ENCODE data around the gene FAAH2. TPM values are rescaled to one million over a fixed set of nuclear protein-coding genes. Genes with fewer than 3 reads are reported as not detected.

FAAH2 gene
- total RNA-seq (10 to 100 TPM in 4 of 5 donors, 1 to 10 TPM in 1; 7.5 to 14.4 (median 10.4) TPM), total RNA-seq (4.9 to 41.5 (median 12.7) reads per million in 29 experiments)
- total RNA-seq (2013) = 11.6 TPM

GRCh38 chrX:57286507-57287251 lies at the start of gene FAAH2:
Gene FAAH2 (plus strand): TSS chrX:57286706. CDS start chrX:57286826, 120 bp downstream.
- Histone ChIP-seq H3K27ac (ENCODE audit: low read length) (peak within 1 kb of the TSS; percentile 85), H3K27me3 (replicated peaks in 1 of 2; ENCODE audit: control insufficient read depth in 2 of 2, extremely low read depth in 1 of 2, insufficient read depth in 2 of 2, low read length in 1 of 2) (no peaks in the 10 kb centered on the region), H3K4me1 (ENCODE audit: control insufficient read depth in 1 of 2, extremely low read depth in 1 of 2, insufficient read depth in 2 of 2, low read length in 2 of 2) (peaks cover 6 to 9% of the 10 kb centered on the region in 2 experiments), H3K9me3 (no peaks in the 10 kb centered on the region), H3K4me3 (ENCODE audit: control insufficient read depth in 1 of 2, extremely low read depth in 1 of 2, low read length in 1 of 2) (peak within 1 kb of the TSS; percentile 61 to 72), H3K36me3 (ENCODE audit: control insufficient read depth in 2 of 2, extremely low read depth in 1 of 2, insufficient read depth in 1 of 2, low read length in 1 of 2) (no peaks in the 10 kb centered on the region)
- Mint-ChIP-seq H3K9me3 (no peaks in the 10 kb centered on the region), H3K27ac (peak within 1 kb of the TSS; percentile 89 to 93), H3K27me3 (peaks cover 0 to 21% of the 10 kb centered on the region in 2 donors), H3K4me3 (peak within 1 kb of the TSS; percentile 79 to 94 (median 84)), H3K36me3 (no peaks in the 10 kb centered on the region), H3K4me1 (peaks cover 22 to 54% (median 31%) of the 10 kb centered on the region in 3 donors)
- DNase-seq = peak; percentile 14 to 87 (median 74)
- ChIA-PET POLR2A (no interaction called here), CTCF (interaction anchor here in 1 of 2 donors (0.6 kb wide), 1 partner anchor 460 kb away, joined by 3 read pairs; no protein-coding TSS in a partner anchor)
- WGBS (ENCODE audit: insufficient coverage) = 4% methylated on average over 10 of the region's 22 CpGs
- ATAC-seq (replicated peaks in 1 of 4) = peak; percentile 70 to 90 (median 76)

GRCh38 chrX:57241967-57242366 lies 44.5 kb upstream of the FAAH2 start:
- Histone ChIP-seq H3K9me3 (peaks cover 3% of the 10 kb centered on the region), H3K4me3 (ENCODE audit: control insufficient read depth in 1 of 2, extremely low read depth in 1 of 2, low read length in 1 of 2) (no peak overlapping the region), H3K27me3 (replicated peaks in 1 of 2; ENCODE audit: control insufficient read depth in 2 of 2, extremely low read depth in 1 of 2, insufficient read depth in 2 of 2, low read length in 1 of 2) (no peaks in the 10 kb centered on the region), H3K27ac (ENCODE audit: low read length) (no peak overlapping the region), H3K4me1 (ENCODE audit: control insufficient read depth in 1 of 2, extremely low read depth in 1 of 2, insufficient read depth in 2 of 2, low read length in 2 of 2) (no peaks in the 10 kb centered on the region), H3K36me3 (ENCODE audit: control insufficient read depth in 2 of 2, extremely low read depth in 1 of 2, insufficient read depth in 1 of 2, low read length in 1 of 2) (no peaks in the 10 kb centered on the region)
- ATAC-seq (replicated peaks in 1 of 4) (no peak), DNase-seq (no peak)
- H3K27ac Mint-ChIP-seq = no peak overlapping the region
- WGBS (ENCODE audit: insufficient coverage) = 100% methylated on average over 3 of the region's 7 CpGs
- peaks cover 20% of the 10 kb centered on the region for H3K36me3 Mint-ChIP-seq
- H3K27me3 Mint-ChIP-seq = peaks cover 0 to 23% of the 10 kb centered on the region in 2 donors
- POLR2A ChIA-PET = no interaction called here
- no peaks in the 10 kb centered on the region for H3K4me1 Mint-ChIP-seq
- H3K4me3 Mint-ChIP-seq = no peak overlapping the region
- H3K9me3 Mint-ChIP-seq = peaks cover 0 to 24% (median 2%) of the 10 kb centered on the region in 3 donors
- CTCF ChIA-PET = no interaction called here

DNA sequence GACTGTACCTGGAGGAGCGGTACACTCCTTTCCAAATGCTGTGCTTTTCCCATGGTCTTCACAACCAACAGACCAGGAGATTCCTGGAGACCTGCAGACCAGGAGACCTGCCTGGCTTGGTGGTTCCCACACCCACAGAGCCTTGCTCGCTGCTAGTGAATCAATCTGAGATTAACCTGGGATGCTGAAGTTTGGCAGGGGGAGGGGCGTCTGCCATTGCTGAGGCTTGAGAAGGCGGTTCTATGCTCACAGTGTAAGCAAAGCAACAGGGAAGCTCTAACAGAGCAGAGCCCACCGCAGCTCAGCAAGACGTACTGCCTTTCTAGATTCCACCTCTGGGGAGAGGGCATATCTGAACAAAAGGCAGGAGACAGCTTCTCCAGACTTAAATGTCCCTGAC lies 34.5 kb upstream of the FAAH2 start:
- H3K9me3 ChIP-seq = no peaks in the 10 kb centered on the region
- no peak overlapping the region for H3K27ac ChIP-seq (ENCODE audit: low read length)
- DNase-seq = no peak
- H3K4me1 ChIP-seq (ENCODE audit: control insufficient read depth in 1 of 2, extremely low read depth in 1 of 2, insufficient read depth in 2 of 2, low read length in 2 of 2) = no peaks in the 10 kb centered on the region
- H3K4me3 ChIP-seq (ENCODE audit: control insufficient read depth in 1 of 2, extremely low read depth in 1 of 2, low read length in 1 of 2) = no peak overlapping the region
- Mint-ChIP-seq H3K9me3 (peaks cover 0 to 26% (median 7%) of the 10 kb centered on the region in 3 donors), H3K36me3 (no peaks in the 10 kb centered on the region), H3K4me1 (no peaks in the 10 kb centered on the region), H3K27me3 (peaks cover 0 to 37% of the 10 kb centered on the region in 2 donors), H3K27ac (no peak overlapping the region), H3K4me3 (no peak overlapping the region)
- WGBS (ENCODE audit: insufficient coverage) = no CpG with 5 or more reads among the region's 6 CpGs
- no peaks in the 10 kb centered on the region for H3K36me3 ChIP-seq (ENCODE audit: control insufficient read depth in 2 of 2, extremely low read depth in 1 of 2, insufficient read depth in 1 of 2, low read length in 1 of 2)
- no peak for ATAC-seq (replicated peaks in 1 of 4)
- POLR2A ChIA-PET = no interaction called here
- no peaks in the 10 kb centered on the region for H3K27me3 ChIP-seq (replicated peaks in 1 of 2; ENCODE audit: control insufficient read depth in 2 of 2, extremely low read depth in 1 of 2, insufficient read depth in 2 of 2, low read length in 1 of 2)
- CTCF ChIA-PET = no interaction called here

GRCh38 chrX:57265126-57265525 lies 21.4 kb upstream of the FAAH2 start:
- CTCF ChIA-PET = no interaction called here
- ATAC-seq (replicated peaks in 1 of 4) (no peak), DNase-seq (no peak)
- no peak overlapping the region for H3K27ac ChIP-seq (ENCODE audit: low read length)
- no CpG with 5 or more reads among the region's 4 CpGs for WGBS (ENCODE audit: insufficient coverage)
- H3K27me3 Mint-ChIP-seq = peaks cover 0 to 13% of the 10 kb centered on the region in 2 donors
- peaks cover 0 to 7% (median 6%) of the 10 kb centered on the region in 3 donors for H3K9me3 Mint-ChIP-seq
- no peaks in the 10 kb centered on the region for H3K9me3 ChIP-seq
- no peaks in the 10 kb centered on the region for H3K36me3 ChIP-seq (ENCODE audit: control insufficient read depth in 2 of 2, extremely low read depth in 1 of 2, insufficient read depth in 1 of 2, low read length in 1 of 2)
- no peaks in the 10 kb centered on the region for H3K36me3 Mint-ChIP-seq
- H3K27ac Mint-ChIP-seq = no peak overlapping the region
- no peak overlapping the region for H3K4me3 ChIP-seq (ENCODE audit: control insufficient read depth in 1 of 2, extremely low read depth in 1 of 2, low read length in 1 of 2)
- H3K27me3 ChIP-seq (replicated peaks in 1 of 2; ENCODE audit: control insufficient read depth in 2 of 2, extremely low read depth in 1 of 2, insufficient read depth in 2 of 2, low read length in 1 of 2) = peaks cover 0 to 2% of the 10 kb centered on the region in 2 experiments
- H3K4me1 Mint-ChIP-seq = no peaks in the 10 kb centered on the region
- H3K4me1 ChIP-seq (ENCODE audit: control insufficient read depth in 1 of 2, extremely low read depth in 1 of 2, insufficient read depth in 2 of 2, low read length in 2 of 2) = no peaks in the 10 kb centered on the region
- POLR2A ChIA-PET = no interaction called here
- no peak overlapping the region for H3K4me3 Mint-ChIP-seq

DNA sequence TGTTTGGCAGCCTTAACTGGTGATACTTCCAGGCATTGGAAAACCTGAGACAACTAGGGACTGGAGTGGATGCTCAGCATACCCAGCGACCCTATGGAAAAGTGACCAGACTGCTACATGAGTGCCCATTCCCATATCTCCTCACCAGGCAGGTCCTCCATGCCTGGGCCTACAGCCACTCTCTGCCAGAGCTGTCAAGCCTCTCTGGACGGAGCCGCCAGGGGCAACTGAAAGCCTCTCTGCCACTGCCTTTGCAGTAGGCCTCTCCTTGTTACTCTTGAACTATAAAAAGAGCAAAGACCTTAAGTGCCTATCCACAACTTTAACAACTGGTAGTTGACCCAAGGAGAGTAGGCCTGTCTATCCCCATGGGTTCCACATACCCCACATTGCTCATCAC lies 20.2 kb upstream of the FAAH2 start:
- POLR2A ChIA-PET = no interaction called here
- CTCF ChIA-PET = no interaction called here
- 86% methylated on average over 1 of the region's 3 CpGs for WGBS (ENCODE audit: insufficient coverage)
- ATAC-seq (replicated peaks in 1 of 4) (no peak), DNase-seq (no peak)
- H3K9me3 ChIP-seq = no peaks in the 10 kb centered on the region
- no peak overlapping the region for H3K27ac ChIP-seq (ENCODE audit: low read length)
- Mint-ChIP-seq H3K27ac (no peak overlapping the region), H3K9me3 (peaks cover 0 to 7% (median 6%) of the 10 kb centered on the region in 3 donors), H3K27me3 (peaks cover 0 to 13% of the 10 kb centered on the region in 2 donors), H3K4me3 (no peak overlapping the region), H3K36me3 (no peaks in the 10 kb centered on the region), H3K4me1 (no peaks in the 10 kb centered on the region)
- no peaks in the 10 kb centered on the region for H3K4me1 ChIP-seq (ENCODE audit: control insufficient read depth in 1 of 2, extremely low read depth in 1 of 2, insufficient read depth in 2 of 2, low read length in 2 of 2)
- no peaks in the 10 kb centered on the region for H3K36me3 ChIP-seq (ENCODE audit: control insufficient read depth in 2 of 2, extremely low read depth in 1 of 2, insufficient read depth in 1 of 2, low read length in 1 of 2)
- H3K27me3 ChIP-seq (replicated peaks in 1 of 2; ENCODE audit: control insufficient read depth in 2 of 2, extremely low read depth in 1 of 2, insufficient read depth in 2 of 2, low read length in 1 of 2) = peaks cover 0 to 6% of the 10 kb centered on the region in 2 experiments
- H3K4me3 ChIP-seq (ENCODE audit: control insufficient read depth in 1 of 2, extremely low read depth in 1 of 2, low read length in 1 of 2) = no peak overlapping the region

DNA sequence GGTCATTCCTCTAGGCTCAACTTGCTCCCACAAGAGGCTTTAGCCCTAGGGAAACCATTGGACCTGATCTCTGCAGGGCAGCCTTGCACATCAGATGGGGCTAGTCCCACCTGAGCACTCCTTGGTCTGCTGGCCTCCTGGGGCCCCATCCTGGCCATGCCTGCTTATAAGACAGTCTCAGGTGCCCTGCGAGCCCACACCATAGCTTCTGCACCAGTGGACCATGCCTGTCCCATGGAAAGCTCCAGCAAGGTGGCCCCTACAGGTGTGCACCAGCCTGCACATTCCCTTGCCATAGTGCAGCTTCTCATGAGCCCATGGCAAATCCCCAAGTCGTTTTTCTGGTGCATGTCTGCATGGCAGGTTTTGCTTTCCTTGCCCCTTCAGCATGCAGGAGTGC lies 19.6 kb upstream of the FAAH2 start:
- H3K9me3 Mint-ChIP-seq = peaks cover 0 to 7% (median 6%) of the 10 kb centered on the region in 3 donors
- H3K9me3 ChIP-seq = no peaks in the 10 kb centered on the region
- ATAC-seq (replicated peaks in 1 of 4) (no peak), DNase-seq (no peak)
- 100% methylated on average over 1 of the region's 2 CpGs for WGBS (ENCODE audit: insufficient coverage)
- peaks cover 0 to 6% of the 10 kb centered on the region in 2 experiments for H3K27me3 ChIP-seq (replicated peaks in 1 of 2; ENCODE audit: control insufficient read depth in 2 of 2, extremely low read depth in 1 of 2, insufficient read depth in 2 of 2, low read length in 1 of 2)
- H3K36me3 Mint-ChIP-seq = no peaks in the 10 kb centered on the region
- ChIA-PET POLR2A (no interaction called here), CTCF (no interaction called here)
- no peaks in the 10 kb centered on the region for H3K4me1 ChIP-seq (ENCODE audit: control insufficient read depth in 1 of 2, extremely low read depth in 1 of 2, insufficient read depth in 2 of 2, low read length in 2 of 2)
- H3K4me1 Mint-ChIP-seq = no peaks in the 10 kb centered on the region
- no peak overlapping the region for H3K27ac ChIP-seq (ENCODE audit: low read length)
- no peak overlapping the region for H3K4me3 Mint-ChIP-seq
- no peak overlapping the region for H3K27ac Mint-ChIP-seq
- no peak overlapping the region for H3K4me3 ChIP-seq (ENCODE audit: control insufficient read depth in 1 of 2, extremely low read depth in 1 of 2, low read length in 1 of 2)
- H3K36me3 ChIP-seq (ENCODE audit: control insufficient read depth in 2 of 2, extremely low read depth in 1 of 2, insufficient read depth in 1 of 2, low read length in 1 of 2) = no peaks in the 10 kb centered on the region
- peaks cover 0 to 13% of the 10 kb centered on the region in 2 donors for H3K27me3 Mint-ChIP-seq

All from T-cell (primary cell).